Measurements from ENCODE around the gene IFI44L.
A peak's percentile ranks its signal among the peaks of the same experiment; 100 is the strongest.

Gene IFI44L

DNA sequence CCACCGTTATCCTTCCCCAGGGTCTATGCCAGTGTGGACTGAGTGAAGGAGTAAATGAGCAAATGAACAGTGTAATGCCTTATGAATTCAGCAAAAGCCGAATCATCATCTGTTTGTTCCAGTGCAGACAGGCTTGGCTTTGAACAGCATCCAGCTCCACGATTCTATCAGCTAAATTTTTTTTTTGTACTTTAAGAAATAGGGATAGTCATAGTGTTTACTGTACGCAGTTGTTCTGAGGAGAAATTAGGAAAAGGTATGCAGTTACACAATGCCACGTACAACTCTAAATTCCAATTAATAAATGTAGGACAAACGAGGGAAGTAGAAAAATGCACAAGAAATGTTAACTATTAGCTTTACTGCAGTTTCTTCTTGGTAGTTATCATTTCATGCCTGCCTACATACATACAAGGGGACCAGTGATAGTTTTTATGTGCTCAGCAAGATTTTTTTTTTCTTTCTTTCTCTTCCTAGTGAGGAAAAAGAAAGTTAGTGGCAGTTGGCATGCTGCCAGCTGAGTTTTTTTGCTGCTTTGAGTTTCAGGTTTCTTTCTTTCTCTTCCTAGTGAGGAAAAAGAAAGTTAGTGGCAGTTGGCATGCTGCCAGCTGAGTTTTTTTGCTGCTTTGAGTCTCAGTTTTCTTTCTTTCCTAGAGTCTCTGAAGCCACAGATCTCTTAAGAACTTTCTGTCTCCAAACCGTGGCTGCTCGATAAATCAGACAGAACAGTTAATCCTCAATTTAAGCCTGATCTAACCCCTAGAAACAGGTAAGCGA lies at the start of gene IFI44L:
TSS of gene IFI44L (plus strand) at position 646 of the 777 bp plus-strand sequence. CDS start 7,468 bp downstream, outside the sequence.
- peak; percentile 46 for DNase-seq

GRCh38 chr1:78570539-78570938 lies 49.7 kb upstream of the IFI44L start:
- no peak for DNase-seq

DNA sequence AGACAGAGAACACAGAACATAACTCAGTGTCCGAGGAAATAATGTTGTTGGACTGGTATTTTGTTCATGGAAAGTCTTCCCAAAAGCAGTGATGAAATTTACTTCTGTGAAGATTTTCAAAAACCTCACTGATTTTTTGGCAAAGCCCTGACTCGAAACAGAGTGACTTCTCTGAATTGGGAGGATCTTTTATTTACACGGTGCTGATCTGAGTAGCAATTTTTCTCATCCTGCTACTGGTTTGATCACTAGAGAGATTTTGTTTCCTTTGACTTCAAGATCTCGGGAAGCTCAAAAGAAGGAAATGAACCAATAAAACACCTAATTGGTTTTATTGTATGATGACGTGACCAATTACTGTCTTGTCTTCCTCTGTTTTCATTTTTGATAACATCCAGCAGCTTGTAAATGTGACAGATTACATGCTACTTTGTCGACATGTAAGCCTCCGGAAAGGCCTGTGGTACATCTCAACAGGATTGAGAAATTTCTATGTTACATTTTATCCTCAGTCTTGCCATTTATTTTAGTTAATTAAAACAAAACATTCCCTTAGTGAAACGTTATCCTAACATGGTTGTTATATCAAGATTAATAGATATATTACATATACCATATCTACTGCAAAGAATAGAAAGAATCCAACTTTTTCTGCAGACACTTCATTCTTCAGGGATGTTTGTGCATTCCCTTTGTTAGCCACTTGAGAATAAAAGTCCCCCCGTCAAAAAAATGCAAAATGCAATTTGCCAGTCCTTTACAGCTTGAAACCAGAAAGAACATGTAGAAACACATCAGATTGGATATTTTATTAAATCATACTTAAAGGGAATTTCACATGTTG lies 42.8 kb upstream of the IFI44L start:
- DNase-seq = no peak

DNA sequence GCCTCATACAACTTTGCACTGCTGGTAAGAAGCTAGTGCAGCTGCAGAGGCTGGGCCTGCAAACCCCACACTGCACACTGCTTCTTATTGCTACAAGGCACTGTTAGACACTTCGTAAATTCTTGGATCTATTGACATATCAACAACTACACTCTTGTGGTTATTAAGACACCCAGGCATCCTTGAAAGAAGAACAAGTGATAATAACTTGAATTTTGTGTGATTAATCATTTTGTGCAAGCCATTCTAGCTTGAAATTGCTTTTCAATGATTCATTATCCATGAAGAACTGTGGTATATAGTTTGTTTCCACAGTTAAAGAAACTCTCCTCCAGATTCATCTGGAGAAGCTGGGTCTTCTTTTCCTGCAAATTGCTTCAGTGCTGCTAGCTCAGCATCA lies 33.7 kb upstream of the IFI44L start:
- DNase-seq = no peak

DNA sequence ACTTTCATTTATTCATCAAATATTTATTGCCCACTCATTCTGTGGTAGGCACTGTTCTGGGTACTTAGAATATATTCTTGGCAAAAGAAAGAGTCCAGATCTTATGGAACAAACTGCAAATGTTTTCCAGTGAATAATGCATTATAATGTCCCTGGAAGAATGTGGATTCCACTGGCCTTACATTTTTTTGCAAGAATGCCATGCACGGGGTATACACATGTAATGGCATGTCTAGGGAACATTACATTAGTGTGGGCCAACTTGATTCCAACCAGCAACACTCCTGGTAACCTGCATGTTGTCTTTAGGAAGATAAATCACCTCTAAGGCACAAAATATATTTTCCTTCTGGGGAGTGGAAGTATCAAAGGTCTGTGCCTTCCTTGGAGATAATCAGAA lies 33.0 kb upstream of the IFI44L start:
- no peak for DNase-seq

GRCh38 chr1:78591971-78592370 lies 28.3 kb upstream of the IFI44L start:
- DNase-seq = no peak

GRCh38 chr1:78599294-78599693 lies 21.0 kb upstream of the IFI44L start:
- DNase-seq = no peak

DNA sequence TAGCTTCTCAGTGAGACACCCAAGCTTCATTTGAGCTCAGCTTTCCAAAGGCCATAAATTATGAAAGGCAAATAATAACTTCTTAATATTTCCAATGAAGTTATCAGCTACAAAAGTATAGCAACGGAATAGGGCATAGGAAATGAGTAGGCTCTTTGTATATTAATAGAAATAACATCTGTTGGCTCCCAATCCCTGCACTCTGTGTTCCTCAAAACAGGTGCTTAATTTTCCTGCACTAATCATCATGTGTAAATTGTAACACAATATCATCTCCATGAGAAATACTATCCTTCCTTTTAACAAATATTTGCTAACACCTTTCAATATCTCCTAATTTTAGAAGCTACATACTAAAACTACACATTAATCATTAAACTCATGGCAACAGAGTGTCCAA lies 19.2 kb upstream of the IFI44L start:
- DNase-seq = no peak

GRCh38 chr1:78603206-78603605 lies 17.0 kb upstream of the IFI44L start:
- no peak for DNase-seq

GRCh38 chr1:78604643-78605042 lies 15.6 kb upstream of the IFI44L start:
- DNase-seq = no peak

DNA sequence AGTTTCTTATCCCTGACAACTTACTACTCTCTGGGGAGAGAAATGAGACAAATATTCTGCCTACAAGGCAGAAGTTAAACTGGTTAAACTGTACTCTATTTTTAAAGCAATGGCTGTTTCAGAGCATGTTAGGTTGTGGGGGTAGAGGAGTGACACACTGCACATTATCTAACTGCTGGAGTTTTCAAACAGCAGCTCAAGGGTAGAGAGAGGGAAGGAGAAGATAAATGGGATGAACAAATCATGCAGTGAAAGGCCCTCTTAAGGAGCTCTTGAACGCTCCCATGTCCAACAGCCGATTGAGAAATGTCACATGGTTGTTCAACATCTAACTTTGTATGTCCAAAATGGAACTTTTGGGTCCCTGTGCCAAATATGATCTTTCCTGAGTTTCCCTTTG lies 14.0 kb upstream of the IFI44L start:
- no peak for DNase-seq

GRCh38 chr1:78607334-78607927 lies 12.8 kb upstream of the IFI44L start:
- DNase-seq = no peak

GRCh38 chr1:78607944-78608343 lies 12.3 kb upstream of the IFI44L start:
- DNase-seq = no peak

GRCh38 chr1:78617615-78618026 lies 2.6 kb upstream of the IFI44L start:
- peak; percentile 85 for DNase-seq

GRCh38 chr1:78619032-78619431 lies 1.2 kb upstream of the IFI44L start:
- DNase-seq = no peak

DNA sequence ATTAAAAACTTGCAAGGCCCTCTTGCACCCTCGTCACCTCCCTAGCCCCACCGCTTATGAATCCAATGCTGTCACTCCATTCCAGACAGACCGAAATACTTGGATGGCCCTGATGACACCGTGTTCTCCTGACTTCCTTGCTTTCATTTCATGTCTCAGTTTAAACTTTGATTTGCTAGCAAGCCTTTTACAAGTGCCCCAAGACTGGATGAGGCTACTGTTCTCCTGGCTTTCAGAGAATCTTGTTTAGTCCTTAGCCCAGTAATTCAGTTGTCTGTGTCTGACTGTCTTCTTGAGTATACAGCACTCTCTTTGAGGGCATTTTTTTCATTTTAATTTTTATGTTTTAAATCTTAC lies 824 bp upstream of the IFI44L start:
- DNase-seq = no peak

DNA sequence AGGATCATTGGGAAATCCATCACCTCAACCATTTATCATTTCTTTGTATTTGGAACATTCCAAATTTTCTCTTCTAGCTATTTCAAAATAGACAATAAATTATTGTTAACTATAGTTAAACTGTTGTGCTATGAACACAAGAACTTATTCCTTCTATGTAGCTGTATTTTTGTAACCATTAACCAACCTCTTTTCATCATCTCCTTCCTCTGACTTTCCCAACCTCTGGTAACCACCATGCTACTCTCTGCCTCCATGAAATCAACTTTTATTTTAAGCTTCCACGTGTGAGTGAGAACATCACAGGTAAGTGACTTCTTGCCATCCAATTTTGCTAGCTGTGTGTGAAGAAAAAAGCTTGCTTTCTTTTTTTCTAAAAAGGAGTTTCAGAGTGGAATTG lies 418 bp downstream of the IFI44L start:
- DNase-seq = no peak

GRCh38 chr1:78622548-78622947 lies 2.3 kb downstream of the IFI44L start:
- DNase-seq = no peak

GRCh38 chr1:78624035-78624434 lies 3.8 kb downstream of the IFI44L start:
- DNase-seq = no peak

DNA sequence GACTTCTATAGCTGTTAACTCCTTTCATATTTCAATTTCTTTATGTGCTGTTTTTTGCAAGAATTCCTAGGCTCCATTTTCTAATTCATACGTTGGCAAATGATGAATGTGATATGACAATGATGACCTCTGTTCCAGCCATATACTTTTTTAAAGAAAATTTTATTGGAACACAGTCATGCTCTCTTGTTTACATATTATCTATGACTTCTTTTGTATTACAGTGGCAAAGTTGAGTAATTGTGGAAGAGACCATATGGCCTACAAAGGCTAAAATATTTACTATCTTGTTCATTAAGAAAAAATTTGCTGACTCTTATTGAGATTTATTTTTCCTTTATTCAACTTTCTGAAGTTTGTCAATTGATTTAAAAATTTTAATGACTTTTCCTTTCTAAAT lies 7.1 kb downstream of the IFI44L start:
- no peak for DNase-seq

DNA sequence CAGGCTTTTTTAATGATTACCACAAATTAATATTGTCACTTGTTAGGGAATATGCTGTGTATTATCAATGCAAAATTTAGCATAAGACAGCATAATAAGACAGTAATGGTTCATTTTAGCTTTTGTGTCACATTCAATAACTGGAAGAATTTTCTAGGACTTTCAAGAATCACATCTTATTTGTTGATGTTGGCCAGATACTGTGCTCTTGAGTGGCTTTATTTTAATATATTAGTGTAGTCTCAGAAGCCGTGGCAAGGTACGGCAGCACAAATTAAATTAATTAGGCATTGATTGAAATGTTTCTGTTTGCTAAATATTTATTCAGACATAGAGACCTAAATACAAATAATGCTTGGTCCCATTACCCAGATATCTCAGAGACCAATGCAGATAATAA lies 10.4 kb downstream of the IFI44L start:
- no peak for DNase-seq

GRCh38 chr1:78633209-78633608 lies 13.0 kb downstream of the IFI44L start:
- no peak for DNase-seq

- DNase-seq = no peak
These were observed 20.2 kb downstream of the IFI44L start for GRCh38 chr1:78640462-78640861.

GRCh38 chr1:78641558-78641957 lies 21.3 kb downstream of the IFI44L start:
- DNase-seq = no peak

Data from DMS 273 treated with DMSO at 0.1 percent for 48 hours (cell line).